Right hindlimb (tissue), 1 donor: ENCODE data around the gene PGAP6.
A peak's percentile ranks its signal among the peaks of the same experiment; 100 is the strongest.
"Not testable (repeated sequence)": the region's sequence is repeated elsewhere in the genome, so short reads cannot be mapped to it uniquely, and the experiment has no call there.

Source experiments
- DNase-seq: peaks from one replicate; pipeline ENCODE4 v3.0.0-alpha.2; 2018

Gene PGAP6

DNA sequence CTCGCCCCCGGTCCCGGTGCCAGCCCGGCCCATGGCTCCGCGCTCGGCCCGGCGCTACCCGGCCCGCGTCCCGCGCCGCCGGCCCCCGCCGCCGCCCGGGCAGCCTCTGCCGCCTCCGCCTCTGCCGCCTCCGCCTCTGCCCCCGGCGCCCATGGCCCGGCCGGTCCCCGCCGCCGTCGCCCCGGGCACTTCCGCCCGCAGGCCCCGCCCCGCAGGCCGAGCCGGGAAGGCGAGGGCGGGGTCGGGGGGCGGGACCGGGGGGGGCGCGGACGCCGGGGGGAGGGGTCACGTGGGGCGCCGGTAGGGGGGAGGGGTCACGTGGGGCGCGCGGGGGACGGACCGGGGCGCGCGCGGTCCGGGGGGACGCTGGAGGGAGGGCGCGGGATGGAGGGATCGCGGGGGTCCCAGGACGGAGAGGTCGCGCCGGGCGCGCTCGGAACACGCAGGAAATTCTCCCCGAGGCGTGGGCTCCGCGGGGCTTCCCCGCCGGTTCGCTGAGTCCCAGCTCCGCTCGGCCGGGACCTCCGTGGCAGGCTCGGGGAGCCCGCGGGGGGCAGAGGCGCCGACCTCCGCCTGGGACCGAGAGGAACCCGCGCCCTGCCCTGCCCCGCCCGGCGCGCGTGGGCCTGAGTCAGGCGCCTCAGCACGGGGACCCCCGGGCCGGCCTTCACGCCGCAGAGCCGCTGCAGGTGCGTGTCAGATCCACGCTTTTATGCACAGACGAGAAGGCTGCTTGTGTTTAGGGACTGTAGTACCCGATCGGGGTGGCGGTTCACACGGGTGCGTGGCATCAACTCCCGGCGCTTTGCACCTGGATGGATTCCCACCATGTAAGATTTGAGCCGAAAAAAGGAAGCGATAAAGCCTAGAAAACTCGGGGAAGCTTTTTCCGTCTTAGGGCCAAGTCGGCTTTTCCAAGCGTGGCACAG, at the start of gene PGAP6:
PGAP6 (minus strand) TSS at position 190 of the 929 bp plus-strand sequence; CDS start at position 33, 157 bp downstream.
- DNase-seq = peak; percentile 71

DNA sequence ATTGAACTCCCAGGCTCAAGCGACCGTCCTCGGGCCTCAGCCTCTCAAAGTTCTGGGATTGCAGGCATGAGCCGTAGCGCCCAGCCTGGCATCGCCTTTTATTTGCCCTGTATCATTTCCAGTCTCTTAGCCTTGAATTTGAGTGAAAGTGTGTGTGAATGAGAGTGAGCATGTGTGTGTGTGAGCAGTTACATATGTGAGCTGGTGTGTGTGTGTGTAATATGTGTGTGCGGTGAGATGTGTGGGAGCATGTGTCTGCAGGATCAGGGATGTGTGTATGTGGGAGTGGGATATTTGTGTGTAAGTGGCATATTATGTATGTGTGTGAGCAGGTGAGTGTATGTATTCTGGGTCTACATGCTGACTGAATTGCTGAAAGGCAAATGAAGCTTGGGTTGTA, 49.1 kb upstream of the PGAP6 start:
- DNase-seq = no peak

- no peak for DNase-seq
Measured at GRCh38 chr16:427250-427649, 45.5 kb upstream of the PGAP6 start.

DNA sequence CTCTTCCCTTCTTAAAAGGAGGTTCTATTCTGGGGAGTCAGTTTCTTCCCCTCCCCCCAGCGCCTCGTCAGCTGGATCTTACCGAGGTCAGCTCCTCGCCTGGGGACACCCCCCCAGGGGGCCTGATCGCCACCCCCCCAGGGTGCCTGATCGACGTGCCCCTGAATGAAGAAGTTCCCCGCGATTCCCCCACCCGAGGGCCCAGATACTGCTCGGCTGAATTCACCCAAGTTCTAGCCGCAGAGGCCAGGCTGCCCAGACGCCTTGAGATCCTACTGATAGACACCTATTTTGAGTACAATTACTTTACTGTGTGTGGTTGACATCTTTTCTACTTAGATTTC, 45.1 kb upstream of the PGAP6 start:
- no peak for DNase-seq

DNA sequence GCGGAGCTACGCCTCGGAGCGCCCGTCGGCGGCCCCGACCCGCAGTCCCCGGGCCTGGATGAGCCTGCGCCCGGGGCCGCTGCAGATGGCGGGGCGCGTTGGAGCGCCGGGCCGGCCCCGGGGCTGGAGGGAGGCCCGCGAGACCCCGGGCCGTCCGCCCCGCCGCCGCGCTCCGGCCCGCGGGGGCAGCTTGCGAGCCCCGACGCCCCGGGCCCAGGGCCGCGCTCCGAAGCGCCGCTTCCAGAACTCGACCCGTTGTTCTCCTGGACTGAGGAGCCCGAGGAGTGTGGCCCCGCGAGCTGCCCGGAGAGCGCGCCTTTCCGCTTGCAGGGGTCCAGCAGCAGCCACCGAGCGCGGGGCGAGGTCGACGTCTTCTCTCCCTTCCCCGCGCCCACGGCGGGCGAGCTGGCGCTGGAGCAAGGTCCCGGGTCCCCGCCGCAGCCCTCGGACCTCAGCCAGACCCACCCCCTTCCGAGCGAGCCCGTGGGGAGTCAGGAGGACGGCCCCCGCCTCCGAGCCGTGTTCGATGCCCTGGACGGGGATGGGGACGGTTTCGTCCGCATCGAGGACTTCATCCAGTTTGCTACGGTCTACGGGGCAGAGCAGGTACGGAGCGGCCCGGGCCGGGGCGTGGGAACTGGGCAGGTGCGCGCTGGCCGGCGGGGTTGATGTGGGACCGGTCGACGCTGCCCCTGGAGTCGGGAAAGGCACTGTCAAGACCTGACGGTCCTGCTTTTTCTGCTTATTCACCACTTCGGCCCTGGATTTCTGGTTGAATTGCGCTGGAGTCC, 44.5 kb upstream of the PGAP6 start:
- no peak for DNase-seq

- DNase-seq = no peak
Measured at GRCh38 chr16:425740-426114, 43.9 kb upstream of the PGAP6 start.

- DNase-seq = peak; percentile 89
Measured at GRCh38 chr16:425082-425718, 43.4 kb upstream of the PGAP6 start, which contains the start of gene RAB11FIP3. Gene RAB11FIP3, plus strand, starts transcription at chr16:425649. Its CDS starts 358 bp downstream, at chr16:426007.

DNA sequence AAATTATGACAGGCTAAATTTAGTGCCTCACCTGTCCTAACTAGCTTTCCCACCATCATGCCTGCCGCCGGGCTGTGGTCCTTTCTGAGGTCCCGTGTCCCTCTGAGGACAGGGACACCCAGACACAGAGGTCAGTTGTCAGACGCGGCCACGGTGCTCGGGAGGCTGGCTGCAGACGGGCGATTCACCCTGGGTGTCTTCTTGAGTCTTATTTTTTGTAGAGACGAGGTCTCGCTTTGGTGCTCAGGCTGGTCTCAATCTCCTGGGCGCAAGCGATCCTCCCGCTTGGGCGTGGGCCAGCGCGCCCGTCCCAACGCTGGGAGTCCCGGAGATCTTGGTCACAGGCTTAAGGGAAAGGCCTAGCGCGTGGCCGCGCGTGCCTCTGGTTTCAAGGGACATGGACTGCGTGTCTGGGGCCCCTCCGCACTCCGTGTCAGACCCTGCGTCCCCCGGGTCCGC, 42.9 kb upstream of the PGAP6 start:
- DNase-seq = no peak

GRCh38 chr16:424033-424622, 42.4 kb upstream of the PGAP6 start:
- DNase-seq = no peak

- DNase-seq = not testable (repeated sequence)
Measured at GRCh38 chr16:422179-422578, 40.4 kb upstream of the PGAP6 start.

- DNase-seq = not testable (repeated sequence)
Measured at GRCh38 chr16:415170-415498, 33.4 kb upstream of the PGAP6 start.

GRCh38 chr16:414395-415169, 32.8 kb upstream of the PGAP6 start:
- no peak for DNase-seq

DNA sequence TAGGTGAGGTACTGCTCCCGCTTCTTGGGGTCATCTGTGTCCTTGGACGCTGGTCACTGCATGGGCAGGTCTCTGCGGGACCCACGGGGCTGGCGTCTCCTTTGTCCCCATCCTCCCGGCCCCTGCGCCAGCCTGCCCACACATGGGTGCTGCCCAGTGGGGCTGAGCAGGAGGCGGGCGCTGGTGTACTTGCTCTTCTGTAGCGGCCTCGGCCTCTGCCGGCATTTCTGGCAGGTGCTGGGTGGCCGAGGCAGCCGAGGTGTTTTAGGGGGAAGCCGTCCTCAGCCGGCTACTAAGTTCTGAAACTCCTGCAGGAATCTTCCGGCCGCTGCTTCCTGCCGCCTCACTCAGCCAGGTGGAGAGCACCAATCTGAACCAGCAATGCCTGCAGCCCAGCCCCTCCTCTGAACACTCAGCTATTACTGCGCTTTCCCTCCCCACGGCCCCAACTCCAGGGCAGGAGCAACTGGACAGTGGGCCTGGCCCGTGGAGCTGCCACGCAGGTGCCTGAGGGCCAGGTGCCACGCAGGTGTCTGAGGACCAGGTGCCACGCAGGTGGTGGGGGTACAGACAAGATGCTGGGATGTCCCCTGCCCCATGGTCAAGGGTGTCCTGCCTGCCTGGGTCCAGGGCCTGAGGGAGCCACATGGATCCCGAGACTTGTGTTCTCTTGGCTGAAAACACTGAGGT, 29.9 kb upstream of the PGAP6 start:
- DNase-seq = no peak

DNA sequence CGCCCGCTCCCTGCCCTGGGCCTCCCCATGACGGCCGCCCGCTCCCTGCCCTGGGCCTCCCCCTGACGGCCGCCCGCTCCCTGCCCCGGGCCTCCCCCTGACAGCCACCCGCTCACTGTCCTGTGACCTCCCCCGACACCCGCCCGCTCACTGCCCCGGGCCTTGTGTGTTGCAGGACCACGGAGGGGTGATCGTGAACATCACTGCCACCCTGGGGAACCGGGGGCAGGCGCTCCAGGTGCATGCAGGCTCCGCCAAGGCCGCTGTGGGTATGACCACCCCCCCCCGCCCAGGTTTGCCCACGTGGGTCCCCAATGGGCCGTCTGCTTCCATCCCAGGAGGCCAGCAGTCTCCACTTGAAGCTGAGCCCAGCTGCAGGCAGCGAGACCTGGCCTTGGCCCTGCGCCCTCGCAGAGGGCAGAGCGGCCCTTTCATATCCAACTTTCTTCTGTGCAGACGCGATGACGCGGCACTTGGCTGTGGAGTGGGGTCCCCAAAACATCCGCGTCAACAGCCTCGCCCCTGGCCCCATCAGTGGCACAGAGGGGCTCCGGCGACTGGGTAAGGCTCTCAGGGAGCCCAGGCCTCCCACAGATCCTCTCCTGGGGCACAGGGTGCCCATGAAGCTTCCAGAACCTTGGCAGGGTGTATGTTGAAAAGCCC, 28.9 kb upstream of the PGAP6 start:
- DNase-seq = no peak

DNA sequence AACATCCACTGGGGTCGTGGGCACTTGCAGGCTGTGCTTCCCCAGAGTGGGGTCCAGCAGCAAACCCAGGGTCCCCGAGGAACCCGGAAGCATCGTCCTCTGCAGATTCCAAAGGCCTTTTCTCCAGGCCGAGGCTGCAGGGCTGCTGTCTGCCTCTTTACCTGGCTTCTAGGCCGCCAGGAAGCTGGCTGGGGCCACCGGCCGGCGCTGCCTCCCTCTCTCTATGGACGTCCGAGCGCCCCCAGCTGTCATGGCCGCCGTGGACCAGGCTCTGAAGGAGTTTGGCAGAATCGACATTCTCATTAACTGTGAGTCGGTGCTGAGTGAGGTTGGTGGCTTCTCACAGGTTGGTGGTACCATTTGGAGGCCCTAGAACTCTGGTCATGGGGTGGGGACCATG, 25.5 kb upstream of the PGAP6 start:
- DNase-seq = no peak

GRCh38 chr16:405548-406506, 24.0 kb upstream of the PGAP6 start:
- DNase-seq = no peak

- no peak for DNase-seq
Measured at GRCh38 chr16:404971-405486, 23.3 kb upstream of the PGAP6 start.

DNA sequence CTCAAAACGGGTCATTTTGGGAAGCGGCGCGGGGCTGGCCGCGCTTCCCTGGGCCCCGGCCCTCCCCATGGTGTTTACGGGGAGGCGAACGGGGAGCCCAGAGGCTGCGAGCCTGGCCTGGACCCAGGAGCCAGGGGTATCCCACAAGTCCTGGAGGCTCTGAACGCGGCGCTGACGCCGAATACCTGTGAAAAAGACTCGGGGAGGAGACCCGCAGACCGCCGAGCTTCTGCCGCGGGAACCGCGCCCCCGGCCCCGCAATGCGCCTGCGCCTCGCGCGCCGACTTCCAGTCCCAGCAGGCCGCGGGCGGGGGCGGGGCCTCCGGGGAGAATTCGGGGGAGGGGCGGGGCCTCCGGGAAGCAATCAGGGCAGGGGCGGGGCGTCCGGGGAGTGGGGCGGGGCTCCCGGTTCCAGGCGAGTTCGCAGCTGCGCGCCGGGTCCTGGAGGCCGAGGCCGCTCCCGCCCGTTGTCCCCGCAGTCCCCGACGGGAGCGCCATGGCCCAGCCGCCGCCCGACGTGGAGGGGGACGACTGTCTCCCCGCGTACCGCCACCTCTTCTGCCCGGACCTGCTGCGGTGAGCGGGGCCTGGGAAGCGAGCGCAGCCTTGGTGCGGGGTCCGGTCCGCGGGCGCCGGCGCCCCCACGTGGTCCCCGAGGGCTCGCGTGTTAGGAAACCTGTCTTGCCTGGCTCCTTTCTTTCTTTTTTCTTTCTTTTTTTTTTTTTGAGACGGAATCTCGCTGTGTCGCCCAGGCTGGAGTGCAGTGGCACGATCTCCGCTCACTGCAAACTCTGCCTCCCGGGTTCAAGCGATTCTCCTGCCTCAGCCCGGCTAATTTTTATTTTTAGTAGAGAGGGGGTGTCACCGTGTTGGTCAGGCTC, 19.9 kb upstream of the PGAP6 start, which contains the start of gene DECR2:
DECR2 (plus strand) TSS at position 418 of the 881 bp plus-strand sequence; CDS start at position 497, 79 bp downstream.
- peak; percentile 98 for DNase-seq
